Testis (tissue), 3 donors: ENCODE results near the gene C1orf35. TPM values are rescaled to one million over a fixed set of nuclear protein-coding genes. Genes with fewer than 3 reads are reported as not detected.

Source experiments
- DNase-seq: peaks from one replicate; pipeline ENCODE4 v3.0.0-alpha.2; 2019
- H3K27ac ChIP-seq, 2 donors: fragments of 200-600 bp; sonication (generic); one replicate each; pipeline ENCODE4 v1.5.1; 2019
- H3K27me3 ChIP-seq: fragments of 200-600 bp; sonication (generic); one replicate; pipeline ENCODE4 v1.5.1; 2019
- H3K36me3 ChIP-seq: fragments of 200-600 bp; sonication (generic); one replicate; pipeline ENCODE4 v1.5.1; 2017; ENCODE audit warnings: low read depth; ENCODE audit errors: missing control alignments
- H3K4me1 ChIP-seq: fragments of 200-600 bp; sonication (generic); one replicate; pipeline ENCODE4 v1.5.1; 2019
- H3K4me3 ChIP-seq, 2 donors: fragments of 200-600 bp; sonication (generic); one replicate each; pipeline ENCODE4 v1.5.1; 2017 to 2019
- H3K9me3 ChIP-seq: fragments of 200-600 bp; sonication (generic); one replicate; pipeline ENCODE4 v1.5.1; 2017
- POLR2A ChIP-seq: fragments of 450-650 bp; IDR thresholded peaks from one replicate; pipeline ENCODE4 v1.6.1; 2017; ENCODE audit warnings: antibody characterized with exemption, mild to moderate bottlenecking, moderate library complexity
- WGBS, 2 donors: methylation state at CpG; one replicate each; pipeline ENCODE4 v1.1.5; 2018; 5-methylcytosine and 5-hydroxymethylcytosine counted together
- intact Hi-C: fragments of 100-400 bp; cut with DNase I; formaldehyde crosslinking; loops from one replicate; pipeline ENCODE4 v1.15.1; 2023; ENCODE audit warnings: low total_unique reads
- polyA plus RNA-seq: library from polyadenylated mRNA; stranded (reverse); fragments of 350-450 nt; fragmentation: Illumina TruSeq; extraction: RNeasy Lipid Tissue Mini Kit (QIAGEN cat#74804); gene quantifications from one replicate; pipeline ENCODE4 v1.2.3, GENCODE V29; 2014; ENCODE audit warnings: low read depth, low replicate concordance; ENCODE audit not compliant: insufficient read depth
- total RNA-seq, 2 donors: library from RNA; depleted of rRNA; stranded (reverse); fragments of >200 nt; gene quantifications; one replicate each; pipeline ENCODE4 v1.2.3, GENCODE V29; 2016
- TF ChIP-seq, protein P1 (sequence below), 3 experiments: fragments of 450-650 bp in 2 of 3; fragments of 200-600 bp in 1 of 3; sonication (generic) in 1 of 3; IDR thresholded peaks; one replicate each; pipeline ENCODE4 v1.5.1; 2016 to 2019; ENCODE audit warnings: antibody characterized with exemption in 3 of 3, mild to moderate bottlenecking in 2 of 3, moderate library complexity in 1 of 3

Gene C1orf35
- total and polyA plus RNA-seq, 3 donors from 2014 or later: 11.3 to 25.0 (median 19.4) TPM

DNA sequence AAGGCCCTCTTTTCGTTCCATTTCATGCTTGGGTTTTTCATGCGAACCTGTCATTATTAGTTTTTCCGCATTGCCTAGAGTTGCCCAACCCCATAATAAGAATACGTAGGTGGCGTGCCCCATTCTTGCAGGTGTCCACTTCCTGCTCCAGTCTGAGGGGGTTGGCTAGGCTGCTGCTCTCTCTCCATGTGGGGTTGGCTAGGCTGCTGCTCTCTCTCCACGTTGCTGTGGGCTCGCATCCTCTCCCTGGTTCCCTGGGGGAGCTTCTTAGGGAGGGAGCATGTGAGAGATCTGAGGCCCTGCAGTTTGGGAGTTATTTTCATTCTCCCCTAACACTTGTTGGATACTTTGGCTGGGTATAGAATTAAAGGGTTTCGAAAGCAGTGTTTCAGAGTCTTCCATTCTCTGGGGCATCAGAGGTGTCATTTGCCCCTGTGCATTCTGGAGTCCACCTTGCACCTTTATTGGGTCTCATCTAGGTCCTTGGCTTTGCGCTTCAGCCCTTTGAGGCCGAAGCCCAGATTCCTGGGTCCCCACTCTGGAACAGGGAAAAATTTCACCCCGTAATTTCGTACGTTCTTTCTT lies 8.6 kb downstream of the C1orf35 start:
- Histone ChIP-seq H3K9me3 (no peaks in the 10 kb centered on the region), H3K27me3 (no peaks in the 10 kb centered on the region), H3K27ac (no peak overlapping the region), H3K4me1 (peaks cover 11% of the 10 kb centered on the region), H3K36me3 (no peaks in the 10 kb centered on the region), H3K4me3 (no peak overlapping the region)
- intact Hi-C loops: no loop called here
- TF ChIP-seq, protein P1, sequence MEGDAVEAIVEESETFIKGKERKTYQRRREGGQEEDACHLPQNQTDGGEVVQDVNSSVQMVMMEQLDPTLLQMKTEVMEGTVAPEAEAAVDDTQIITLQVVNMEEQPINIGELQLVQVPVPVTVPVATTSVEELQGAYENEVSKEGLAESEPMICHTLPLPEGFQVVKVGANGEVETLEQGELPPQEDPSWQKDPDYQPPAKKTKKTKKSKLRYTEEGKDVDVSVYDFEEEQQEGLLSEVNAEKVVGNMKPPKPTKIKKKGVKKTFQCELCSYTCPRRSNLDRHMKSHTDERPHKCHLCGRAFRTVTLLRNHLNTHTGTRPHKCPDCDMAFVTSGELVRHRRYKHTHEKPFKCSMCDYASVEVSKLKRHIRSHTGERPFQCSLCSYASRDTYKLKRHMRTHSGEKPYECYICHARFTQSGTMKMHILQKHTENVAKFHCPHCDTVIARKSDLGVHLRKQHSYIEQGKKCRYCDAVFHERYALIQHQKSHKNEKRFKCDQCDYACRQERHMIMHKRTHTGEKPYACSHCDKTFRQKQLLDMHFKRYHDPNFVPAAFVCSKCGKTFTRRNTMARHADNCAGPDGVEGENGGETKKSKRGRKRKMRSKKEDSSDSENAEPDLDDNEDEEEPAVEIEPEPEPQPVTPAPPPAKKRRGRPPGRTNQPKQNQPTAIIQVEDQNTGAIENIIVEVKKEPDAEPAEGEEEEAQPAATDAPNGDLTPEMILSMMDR (IDR thresholded peaks at IDR 0.05): no peak
- no peak for TF ChIP-seq POLR2A
- DNase-seq: no peak
- 85 to 96% methylated on average over 13 of the region's 13 CpGs for WGBS, 2 donors

DNA sequence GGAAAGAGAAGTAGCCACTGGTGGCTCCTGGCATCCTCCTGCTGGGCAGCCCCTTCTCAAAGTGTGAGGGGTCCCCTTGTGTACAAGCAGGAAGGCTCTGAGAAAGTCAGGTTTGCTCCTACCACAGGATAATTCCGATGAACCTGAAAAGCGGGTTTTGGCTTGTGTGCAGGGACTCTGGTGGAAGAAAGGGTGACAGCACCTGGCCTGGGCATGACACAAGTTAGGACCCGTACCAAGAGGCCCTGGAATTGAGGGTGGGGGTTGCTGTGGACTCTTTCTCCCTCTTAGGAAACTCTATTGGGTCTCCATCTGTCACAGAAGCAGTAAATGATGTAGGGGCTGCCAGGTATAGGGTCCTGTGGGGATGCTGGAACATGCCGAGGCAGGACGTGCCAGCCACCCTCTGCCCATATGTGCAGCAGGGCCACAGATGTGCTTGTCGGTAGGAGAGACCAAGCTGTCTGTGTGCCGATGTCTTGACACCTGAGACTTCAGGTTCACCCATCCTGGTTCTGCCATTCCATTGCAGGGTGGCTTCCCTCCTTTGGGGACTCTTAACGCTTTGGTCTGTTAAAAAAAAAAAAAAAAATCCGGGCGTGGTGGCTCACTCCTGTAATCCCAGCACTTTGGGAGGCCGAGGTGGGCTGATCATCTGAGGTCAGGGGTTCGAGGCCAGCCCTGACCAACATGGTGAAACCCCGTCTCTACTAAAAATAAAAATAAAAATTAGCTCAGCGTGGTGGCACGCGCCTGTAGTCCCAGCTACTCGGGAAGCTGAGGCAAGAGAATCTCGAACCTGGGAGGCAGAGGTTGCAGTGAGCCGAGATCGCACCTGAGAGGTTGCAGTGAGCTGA lies 9.8 kb downstream of the C1orf35 start:
- WGBS, 2 donors: 93 to 96% methylated on average over 20 of the region's 20 CpGs
- Histone ChIP-seq H3K4me1 (peaks cover 24% of the 10 kb centered on the region), H3K9me3 (no peaks in the 10 kb centered on the region), H3K27ac (no peak overlapping the region), H3K27me3 (no peaks in the 10 kb centered on the region), H3K4me3 (no peak overlapping the region), H3K36me3 (no peaks in the 10 kb centered on the region)
- DNase-seq: no peak
- TF ChIP-seq, protein P1 (IDR thresholded peaks at IDR 0.05): no peak
- TF ChIP-seq POLR2A: no peak
- intact Hi-C loops: no loop called here

DNA sequence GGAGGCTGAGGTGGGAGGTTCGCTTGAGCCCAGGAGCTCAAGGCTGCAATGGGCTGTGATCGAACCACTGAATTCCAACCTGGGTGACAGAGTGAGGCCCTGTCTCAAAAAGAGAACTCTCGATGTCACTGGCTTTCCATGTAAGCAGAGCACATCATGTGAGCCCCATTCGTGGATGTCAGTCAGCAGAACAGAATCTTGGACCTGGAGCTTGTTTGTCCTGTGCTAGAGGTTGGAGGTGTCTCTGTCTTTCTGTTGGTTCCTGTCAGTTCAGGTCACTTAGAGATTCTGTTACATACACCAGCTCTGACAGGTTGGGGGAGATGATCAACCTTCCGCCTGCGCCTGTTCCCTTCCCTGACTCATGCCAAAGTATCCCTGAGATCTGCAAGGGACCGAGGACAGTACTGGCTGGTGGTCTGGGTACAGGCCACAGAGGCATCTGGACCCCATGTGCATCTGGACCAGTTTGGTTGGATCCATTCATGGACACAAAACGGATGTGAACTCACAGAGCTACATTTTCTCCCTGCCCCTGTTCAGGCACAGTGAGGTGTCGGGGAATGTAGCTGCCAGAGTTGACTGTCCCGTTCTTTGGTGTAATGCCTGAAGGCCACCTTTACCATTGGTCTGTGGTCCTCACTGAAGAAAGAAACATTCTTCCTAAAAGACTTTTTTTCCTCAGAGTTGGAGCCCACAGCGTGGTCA lies 10.6 kb downstream of the C1orf35 start:
- H3K27ac ChIP-seq: no peak overlapping the region

DNA sequence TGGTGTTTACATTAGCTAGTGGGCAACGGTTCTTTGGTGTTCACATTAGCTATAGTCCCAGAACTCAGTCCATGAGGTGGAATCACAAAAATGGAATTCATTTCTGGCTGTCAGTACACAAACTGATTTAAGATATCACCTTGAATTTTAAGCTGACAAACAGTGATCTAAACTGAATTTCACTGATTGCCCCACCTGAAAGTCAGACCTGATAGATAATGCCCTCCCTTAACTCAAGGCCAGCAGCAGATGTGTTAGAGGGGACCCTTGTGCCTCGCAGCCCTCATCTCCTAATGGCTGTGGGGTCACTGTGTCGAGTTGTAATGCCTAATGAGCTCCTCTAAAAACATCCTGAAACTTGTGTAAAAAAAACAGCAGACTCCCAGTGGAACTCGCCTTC lies 12.0 kb downstream of the C1orf35 start:
- WGBS, 2 donors: 61 to 65% methylated on average over 4 of the region's 4 CpGs
- Histone ChIP-seq H3K9me3 (no peaks in the 10 kb centered on the region), H3K4me1 (peaks cover 41% of the 10 kb centered on the region), H3K27me3 (no peaks in the 10 kb centered on the region), H3K27ac (no peak overlapping the region), H3K36me3 (no peaks in the 10 kb centered on the region), H3K4me3 (no peak overlapping the region)
- TF ChIP-seq POLR2A: no peak
- TF ChIP-seq, protein P1 (IDR thresholded peaks at IDR 0.05): no peak
- DNase-seq: no peak
- intact Hi-C loops: no loop called here

More for the DNA sequence above, 10.6 kb downstream of the C1orf35 start:
- Histone ChIP-seq H3K9me3 (no peaks in the 10 kb centered on the region), H3K27me3 (no peaks in the 10 kb centered on the region), H3K4me1 (peaks cover 32% of the 10 kb centered on the region), H3K36me3 (no peaks in the 10 kb centered on the region), H3K4me3 (no peak overlapping the region)
- intact Hi-C loops: no loop called here
- TF ChIP-seq, protein P1 (IDR thresholded peaks at IDR 0.05): no peak
- no peak for TF ChIP-seq POLR2A
- DNase-seq: peak; percentile 6
- 82 to 87% methylated on average over 11 of the region's 11 CpGs for WGBS, 2 donors
